Measurements from ENCODE around the gene IDI1. TPM values are rescaled to one million over a fixed set of nuclear protein-coding genes. Genes with fewer than 3 reads are reported as not detected.

The IDI1 gene
- total and polyA plus RNA-seq, 2 of the 4 experiments (the other 2 are of a cell fraction): 27.3 to 27.4 TPM

GRCh38 chr10:1020958-1021357 is 28.0 kb downstream of the IDI1 start:
- Histone ChIP-seq H4K91ac (ENCODE audit: insufficient read depth, low read depth, low read length) (no peak overlapping the region), H2AFZ (replicated peaks; ENCODE audit: low read length, poor library complexity) (no peak overlapping the region), H3K4ac (ENCODE audit: low read depth, low read length) (no peak overlapping the region), H3K9ac (ENCODE audit: low read depth, low read length) (no peak overlapping the region), H3K56ac (ENCODE audit: extremely low read depth, insufficient read depth, low read length) (no peak overlapping the region), H4K20me1 (ENCODE audit: insufficient read depth, low read length) (peaks cover under 1% of the 10 kb centered on the region; the same call in 1 of the 2 replicates), H2AK5ac (ENCODE audit: low read depth, low read length) (no peak overlapping the region), H2AK9ac (replicated peaks; ENCODE audit: low read depth, low read length, poor library complexity) (no peak overlapping the region), H3K79me1 (ENCODE audit: low read depth in 1 of 2, low read length in 2 of 2) (peaks cover 5 to 8% of the 10 kb centered on the region in 2 experiments; a peak in 1 of 4 replicates), H2BK120ac (ENCODE audit: low read depth, low read length) (no peak overlapping the region), H2BK5ac (ENCODE audit: low read depth, low read length, poor library complexity, severe bottlenecking) (no peak overlapping the region), H2BK20ac (ENCODE audit: low read depth, low read length) (no peak overlapping the region), H3K14ac (replicated peaks; ENCODE audit: low read depth, low read length) (no peak overlapping the region), H3K36me3 (ENCODE audit: control insufficient read depth, insufficient read depth, low read length) (peaks cover 30% of the 10 kb centered on the region), H3K4me1 (ENCODE audit: control insufficient read depth, insufficient read depth, low read length) (no peaks in the 10 kb centered on the region), H3K27ac (ENCODE audit: insufficient read depth, low read length) (no peak overlapping the region), H3K23ac (ENCODE audit: low read depth, low read length) (no peak overlapping the region), H2BK15ac (ENCODE audit: low read depth, low read length) (no peak overlapping the region), H3K4me2 (ENCODE audit: low read depth, low read length) (no peak overlapping the region), H4K8ac (ENCODE audit: low read depth in 2 of 2, low read length in 2 of 2) (no peak overlapping the region), H4K5ac (ENCODE audit: low read depth, low read length) (no peak overlapping the region), H3K27me3 (ENCODE audit: control insufficient read depth, insufficient read depth, low read length) (no peaks in the 10 kb centered on the region), H3K9me1 (ENCODE audit: insufficient read depth, low read length) (no peaks in the 10 kb centered on the region), H3K4me3 (ENCODE audit: insufficient read depth, low read depth, low read length) (no peak overlapping the region), H3K9me3 (ENCODE audit: control insufficient read depth, insufficient read depth, low read length) (no peaks in the 10 kb centered on the region), H3K18ac (ENCODE audit: low read depth, low read length) (no peak overlapping the region)
- TF ChIP-seq MXI1 (IDR thresholded peaks at IDR 0.05; ENCODE audit: borderline replicate concordance, low read depth, low read length) (no peak), RFX5 (IDR thresholded peaks at IDR 0.05; ENCODE audit: low read depth, low read length) (no peak), RCOR1 (IDR thresholded peaks at IDR 0.05; ENCODE audit: insufficient replicate concordance, low read length) (no peak), POLR2A (IDR thresholded peaks at IDR 0.05; ENCODE audit: low read depth, low read length) (no peak), MAFK (IDR thresholded peaks at IDR 0.05; ENCODE audit: low read depth, low read length) (no peak), SMC3 (IDR thresholded peaks at IDR 0.05; ENCODE audit: low read depth, low read length) (no peak), ELK1 (IDR thresholded peaks at IDR 0.05; ENCODE audit: borderline replicate concordance, low read depth, low read length) (no peak), RAD21 (IDR thresholded peaks at IDR 0.05; ENCODE audit: low read length) (no peak), BHLHE40 (IDR thresholded peaks at IDR 0.05; ENCODE audit: low read depth, low read length) (no peak), CTCF (conservative IDR thresholded peaks at IDR 0.05; ENCODE audit: low read depth, low read length) (no peak), CEBPB (IDR thresholded peaks at IDR 0.05; ENCODE audit: low read depth, low read length) (no peak), CHD1 (IDR thresholded peaks at IDR 0.05; ENCODE audit: low read depth, low read length) (no peak), FOS (IDR thresholded peaks at IDR 0.05; ENCODE audit: low read depth, low read length) (no peak), MAZ (IDR thresholded peaks at IDR 0.05; ENCODE audit: borderline replicate concordance, low read depth, low read length) (no peak), USF2 (IDR thresholded peaks at IDR 0.05; ENCODE audit: low read depth, low read length) (no peak), NFE2L2 (IDR thresholded peaks at IDR 0.05; ENCODE audit: low read depth, low read length) (no peak)
- ATAC-seq (ENCODE audit: low read depth) (no peak), DNase-seq (no peak)
- no TSS peak for BruUV-seq (replicated peaks)
- CTCF ChIA-PET: interaction anchor here (0.9 kb wide), 1 partner anchor 12 kb away, joined by 3 read pairs; no protein-coding TSS in a partner anchor
- 100% methylated on average over 3 of the region's 9 CpGs; no CpG with 5 or more reads in 1 of the 2 experiments for WGBS, 2 experiments (ENCODE audit: extremely low coverage in 2 of 2, insufficient read length in 1 of 2)
- dilution Hi-C loops (cut with HindIII; ENCODE audit: low sequenced_read_pairs, unreplicated experiment): no loop called here
- in situ Hi-C loops (cut with MboI; ENCODE audit: low sequenced_read_pairs): no loop called here
- intact Hi-C loops (cut with micrococcal nuclease): no loop called here
- POLR2A ChIA-PET (ENCODE audit: unreplicated experiment): no interaction called here
